Spleen (tissue), 11 donors: ENCODE measurements around the gene CRYBG3. TPM values are rescaled to one million over a fixed set of nuclear protein-coding genes. Genes with fewer than 3 reads are reported as not detected.

Experiments used
- DNase-seq: peaks from one replicate; pipeline ENCODE4 v3.0.0-alpha.2; 2020
- H3K27ac ChIP-seq, 8 donors: fragments of 200-600 bp; sonication (generic) in 7 of 8; 1 replicate in 4 of 8; 2 replicates in 4 of 8; pipeline versions ENCODE4 v1.5.0 to v1.8.0; 2016 to 2021; ENCODE audit warnings: inconsistent platforms in 4 of 8, mild to moderate bottlenecking in 4 of 8, moderate library complexity in 1 of 8
- H3K27me3 ChIP-seq, 7 donors: fragments of 200-600 bp; sonication (generic) in 6 of 7; replicated peaks in 1 of 7; 1 replicate in 4 of 7; 2 replicates in 3 of 7; pipeline versions ENCODE4 v1.5.0 to v1.8.0; 2016 to 2021; ENCODE audit warnings: inconsistent platforms in 3 of 7, mild to moderate bottlenecking in 1 of 7
- H3K36me3 ChIP-seq, 6 donors: fragments of 200-600 bp; sonication (generic) in 5 of 6; 1 replicate in 4 of 6; 2 replicates in 2 of 6; pipeline versions ENCODE4 v1.5.0 to v1.8.0; 2016 to 2021; ENCODE audit warnings: inconsistent platforms in 2 of 6
- H3K4me1 ChIP-seq, 6 donors: fragments of 200-600 bp; sonication (generic) in 5 of 6; 1 replicate in 3 of 6; 2 replicates in 3 of 6; pipeline versions ENCODE4 v1.5.0 to v1.8.0; 2016 to 2021; ENCODE audit warnings: inconsistent platforms in 3 of 6
- H3K4me3 ChIP-seq, 8 donors: fragments of 200-600 bp; sonication (generic) in 7 of 8; 1 replicate in 4 of 8; 2 replicates in 4 of 8; pipeline versions ENCODE4 v1.5.0 to v1.8.0; 2016 to 2021; ENCODE audit warnings: inconsistent platforms in 4 of 8, mild to moderate bottlenecking in 4 of 8, moderate library complexity in 2 of 8
- H3K9me3 ChIP-seq, 8 donors: fragments of 200-600 bp; sonication (generic) in 7 of 8; 1 replicate in 4 of 8; 2 replicates in 4 of 8; pipeline versions ENCODE4 v1.5.0 to v1.8.0; 2016 to 2021; ENCODE audit warnings: inconsistent platforms in 4 of 8
- CTCF ChIP-seq, 11 experiments: fragments of 200-600 bp in 7 of 11; fragments of 450-650 bp in 4 of 11; sonication (generic) in 4 of 11; IDR thresholded peaks in 8 of 11; conservative IDR thresholded peaks in 3 of 11; 1 replicate in 7 of 11; 2 replicates in 4 of 11; pipeline versions ENCODE4 v1.4.0 to v1.8.0; 2016 to 2021; ENCODE audit warnings: antibody characterized with exemption in 11 of 11, inconsistent platforms in 4 of 11, mild to moderate bottlenecking in 1 of 11
- POLR2A ChIP-seq, 3 donors: fragments of 450-650 bp; IDR thresholded peaks; one replicate each; pipeline ENCODE4 v1.5.1; 2017; ENCODE audit warnings: antibody characterized with exemption in 3 of 3, mild to moderate bottlenecking in 1 of 3
- POLR2AphosphoS5 ChIP-seq, 3 donors: sonication (generic); formaldehyde crosslinking; IDR thresholded peaks; one replicate each; pipeline ENCODE4 v1.5.1; 2017; ENCODE audit warnings: antibody characterized with exemption in 3 of 3
- WGBS, 5 donors: extraction: QIAGEN DNeasy Blood & Tissue Kit in 3 of 5; methylation state at CpG; one replicate each; pipeline versions ENCODE4 v1.1.5 to v1.1.7; 2013 to 2018; 5-methylcytosine and 5-hydroxymethylcytosine counted together
- intact Hi-C: fragments of 100-400 bp; cut with DNase I; formaldehyde crosslinking; loops from one replicate; pipeline ENCODE4 v1.15.0; 2023; ENCODE audit warnings: low total_unique reads
- polyA plus RNA-seq, 3 donors: library from polyadenylated mRNA; stranded (reverse); fragments of 200-250 nt; gene quantifications; one replicate each; pipeline ENCODE4 v1.2.1, GENCODE V29; 2013
- total RNA-seq, 7 donors: library from RNA; depleted of rRNA in 3 of 7; stranded (reverse); fragments of >200 nt in 3 of 7; fragmentation: NEBNext Ultra II Directional in 4 of 7; extraction: Animal tissue kit (Norgen Biotek cat#: 25700) in 4 of 7; gene quantifications; one replicate each; pipeline versions ENCODE4 v1.1.0 to v1.2.1, GENCODE V29; 2016 to 2021
- donor health status: healthy with polysubstance abuse.
- donor health status: DM: no; HTN: no; CAD: no; lungs with moderate emphysema.
- donor health status: DM: no; HTN: no; CAD: no.
- donor health status: Bipolar disorder and iron deficiency.
- donor health status: healthy.
- donor health status: DM: no; HTN: no; CAD: no.
- donor health status: DM: yes; HTN: yes; CAD: no.

Gene CRYBG3
- total and polyA plus RNA-seq, 10 donors = 1.5 to 22.6 (median 17.6) TPM

GRCh38 chr3:97938444-97938843 lies 116.6 kb downstream of the CRYBG3 start:
- no peak overlapping the region for H3K27ac ChIP-seq
- no peak overlapping the region for H3K4me3 ChIP-seq
- DNase-seq = no peak
- intact Hi-C loops = no loop called here
- no peaks in the 10 kb centered on the region for H3K4me1 ChIP-seq
- 91 to 100% (median 98%) methylated on average over 1 of the region's 1 CpG for WGBS, 5 donors
- H3K27me3 ChIP-seq = no peaks in the 10 kb centered on the region
- TF ChIP-seq POLR2AphosphoS5 (IDR thresholded peaks at IDR 0.05) = no peak
- no peaks in the 10 kb centered on the region for H3K9me3 ChIP-seq
- peaks cover 0 to 77% (median 17%) of the 10 kb centered on the region in 6 donors for H3K36me3 ChIP-seq

- H3K27me3 ChIP-seq = no peaks in the 10 kb centered on the region
- H3K4me1 ChIP-seq = no peaks in the 10 kb centered on the region
- intact Hi-C loops = no loop called here
- H3K27ac ChIP-seq = no peak overlapping the region
- TF ChIP-seq POLR2A (IDR thresholded peaks at IDR 0.05) (no peak), POLR2AphosphoS5 (IDR thresholded peaks at IDR 0.05) (no peak), CTCF (IDR thresholded peaks at IDR 0.05 in 8 of 11, conservative IDR thresholded peaks at IDR 0.05 in 3 of 11) (no peak)
- 89 to 99% (median 94%) methylated on average over 2 of the region's 2 CpGs for WGBS, 5 donors
- H3K4me3 ChIP-seq = no peak overlapping the region
- DNase-seq = no peak
- H3K9me3 ChIP-seq = no peaks in the 10 kb centered on the region
- H3K36me3 ChIP-seq = peaks cover 0 to 77% (median 25%) of the 10 kb centered on the region in 6 donors
Observed at GRCh38 chr3:97939401-97939800, 117.6 kb downstream of the CRYBG3 start.

GRCh38 chr3:97940034-97940433 lies 118.2 kb downstream of the CRYBG3 start:
- 73 to 93% (median 78%) methylated on average over 1 of the region's 1 CpG for WGBS, 5 donors
- TF ChIP-seq POLR2AphosphoS5 (IDR thresholded peaks at IDR 0.05) = no peak
- no peak for TF ChIP-seq POLR2A (IDR thresholded peaks at IDR 0.05)
- no peak for TF ChIP-seq CTCF (IDR thresholded peaks at IDR 0.05 in 8 of 11, conservative IDR thresholded peaks at IDR 0.05 in 3 of 11)
- no peak for DNase-seq
- H3K4me1 ChIP-seq = no peaks in the 10 kb centered on the region
- H3K9me3 ChIP-seq = no peaks in the 10 kb centered on the region
- H3K36me3 ChIP-seq = peaks cover 0 to 83% (median 27%) of the 10 kb centered on the region in 6 donors
- intact Hi-C loops = no loop called here
- H3K4me3 ChIP-seq = no peak overlapping the region
- H3K27ac ChIP-seq = no peak overlapping the region
- H3K27me3 ChIP-seq = no peaks in the 10 kb centered on the region

- WGBS, 5 donors = 75 to 89% (median 78%) methylated on average over 4 of the region's 4 CpGs
- H3K27ac ChIP-seq = no peak overlapping the region
- H3K36me3 ChIP-seq = peaks cover 0 to 88% (median 51%) of the 10 kb centered on the region in 6 donors
- TF ChIP-seq CTCF (IDR thresholded peaks at IDR 0.05 in 8 of 11, conservative IDR thresholded peaks at IDR 0.05 in 3 of 11) (no peak), POLR2A (IDR thresholded peaks at IDR 0.05) (no peak), POLR2AphosphoS5 (IDR thresholded peaks at IDR 0.05) (no peak)
- H3K4me3 ChIP-seq = no peak overlapping the region
- DNase-seq = no peak
- H3K27me3 ChIP-seq = no peaks in the 10 kb centered on the region
- no peaks in the 10 kb centered on the region for H3K4me1 ChIP-seq
- intact Hi-C loops = no loop called here
- no peaks in the 10 kb centered on the region for H3K9me3 ChIP-seq
Observed at GRCh38 chr3:97942801-97943546, 121.2 kb downstream of the CRYBG3 start.
